HG02763 (cell line): ENCODE data around the gene HOPX.
"Not testable (repeated sequence)": the region's sequence is repeated elsewhere in the genome, so short reads cannot be mapped to it uniquely, and the experiment has no call there.

Experiments
- ATAC-seq: cut with Tn5 transposase; IDR thresholded peaks from one replicate; pipeline ENCODE4 v1.9.1; 2021; ENCODE audit warnings: mild to moderate bottlenecking, moderate library complexity; ENCODE audit not compliant: unreplicated experiment

Gene HOPX

DNA sequence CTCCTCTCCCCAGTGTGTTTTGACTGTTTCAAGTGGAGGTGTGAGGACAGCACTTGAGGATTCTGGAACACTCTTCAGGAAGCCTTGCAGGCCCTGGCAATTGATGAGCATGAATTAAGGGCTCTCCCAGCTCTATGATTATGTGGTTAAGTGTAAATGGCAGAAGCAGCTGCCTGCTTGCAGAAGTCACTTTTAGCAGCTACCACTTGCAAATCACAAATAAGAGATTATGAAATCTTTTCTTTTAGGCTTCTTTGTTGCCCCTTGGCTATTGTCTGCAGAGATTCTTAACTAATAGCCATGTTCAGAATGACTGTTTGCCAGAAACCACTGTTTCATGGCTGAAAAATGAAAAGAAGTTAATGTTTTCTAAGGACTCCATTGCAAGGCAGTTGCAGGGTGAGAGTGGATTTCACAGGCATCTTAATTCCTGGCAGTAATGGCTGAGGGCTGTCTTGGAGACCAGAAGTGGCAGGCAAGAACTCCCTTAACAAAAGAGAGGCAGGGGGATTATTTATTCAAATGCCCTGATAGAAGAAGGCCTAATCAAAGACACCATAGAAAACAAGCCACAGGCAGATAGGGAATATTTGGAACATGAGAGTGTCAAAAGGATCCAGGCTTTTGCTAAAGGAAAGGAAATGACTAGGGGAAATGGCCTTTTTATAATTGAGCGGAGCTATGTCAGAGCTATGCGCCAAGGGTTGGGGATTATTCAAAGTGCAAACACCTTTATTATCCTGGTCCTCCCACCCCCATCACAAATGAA lies 8.3 kb upstream of the HOPX start:
- no peak for ATAC-seq

DNA sequence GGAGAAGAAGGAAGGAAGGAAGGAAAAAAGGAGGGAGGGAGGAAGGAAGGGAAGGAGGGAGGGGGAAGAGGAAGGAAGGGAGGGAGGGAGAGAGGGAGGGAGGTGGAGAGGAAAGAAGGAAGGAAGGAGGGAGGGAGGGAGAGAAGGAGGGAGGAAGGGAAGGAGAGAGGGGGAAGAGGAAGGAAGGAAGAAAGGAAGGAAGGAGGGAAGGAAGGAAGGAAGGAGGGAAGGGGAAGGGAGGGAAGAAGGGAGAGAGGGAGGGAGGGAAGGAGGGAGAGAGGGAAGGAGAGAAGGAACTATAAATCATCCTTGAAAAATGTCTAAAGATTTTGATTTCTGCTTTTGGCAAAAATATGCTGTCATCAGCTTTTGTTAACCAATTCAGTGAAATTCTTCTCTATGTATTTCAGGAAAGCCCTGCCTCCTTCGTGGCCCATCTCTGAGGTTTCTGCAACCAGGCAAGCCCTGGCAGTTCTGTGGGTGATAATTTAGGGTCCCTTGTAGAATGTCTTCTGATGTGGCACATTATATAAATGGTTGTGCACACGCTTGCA lies 7.1 kb upstream of the HOPX start:
- no peak for ATAC-seq

- ATAC-seq, result no peak
Measured at GRCh38 chr4:56686537-56687231, 5.6 kb upstream of the HOPX start.

GRCh38 chr4:56684320-56685050 lies 3.4 kb upstream of the HOPX start:
- ATAC-seq, result no peak

- ATAC-seq, result no peak
Measured at GRCh38 chr4:56683455-56683854, 2.4 kb upstream of the HOPX start.

DNA sequence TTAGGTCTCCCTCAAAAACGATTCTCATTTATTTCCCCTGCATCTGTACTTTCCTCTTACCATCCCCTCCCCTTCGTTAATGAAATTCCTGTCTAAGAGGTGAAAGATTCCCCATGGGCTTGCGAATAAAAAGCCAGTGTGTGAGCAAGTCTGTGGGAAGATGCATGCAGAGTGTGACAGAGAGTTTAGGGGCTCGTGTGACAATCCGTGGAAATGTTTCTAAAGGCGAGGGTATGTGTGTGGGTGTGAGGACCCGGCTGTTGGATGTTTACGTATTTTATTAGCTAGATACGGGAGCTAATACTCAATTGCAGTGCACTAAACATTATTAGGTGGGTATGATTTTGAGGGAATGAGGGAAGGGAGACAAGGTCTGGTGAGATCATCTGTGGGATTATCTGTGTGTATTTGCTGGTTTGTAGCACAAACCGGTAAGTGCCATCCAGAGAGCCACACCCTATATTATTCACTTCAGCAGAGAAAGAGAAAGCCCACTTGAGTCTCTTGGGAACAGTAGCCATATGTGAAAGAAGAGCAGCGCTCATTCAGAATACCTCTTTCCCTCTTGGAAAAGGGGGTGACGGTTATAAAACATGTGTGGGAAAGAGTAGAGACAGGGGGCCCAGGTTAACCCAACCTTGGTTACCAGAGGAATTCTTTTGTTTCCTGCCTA lies 893 bp upstream of the HOPX start:
- ATAC-seq, result no peak

DNA sequence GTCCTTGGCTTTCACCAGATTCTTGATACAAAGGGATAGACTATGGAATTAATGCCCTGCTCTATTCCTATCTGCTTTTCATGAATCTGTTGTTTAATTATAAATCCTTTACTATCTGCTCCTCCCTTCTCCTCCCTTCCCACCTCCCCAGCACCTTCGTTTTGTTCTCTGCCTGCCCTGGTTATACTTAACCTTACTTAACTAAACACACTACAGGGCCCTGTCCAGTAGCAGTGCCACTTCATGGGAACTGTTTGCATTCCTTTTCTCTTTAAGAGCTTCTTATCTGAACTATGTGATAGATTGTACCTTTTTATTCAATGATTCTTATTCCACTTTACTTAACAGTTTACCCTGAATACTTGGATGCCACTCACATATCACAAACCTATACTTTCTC lies 830 bp downstream of the HOPX start:
- ATAC-seq, result no peak

DNA sequence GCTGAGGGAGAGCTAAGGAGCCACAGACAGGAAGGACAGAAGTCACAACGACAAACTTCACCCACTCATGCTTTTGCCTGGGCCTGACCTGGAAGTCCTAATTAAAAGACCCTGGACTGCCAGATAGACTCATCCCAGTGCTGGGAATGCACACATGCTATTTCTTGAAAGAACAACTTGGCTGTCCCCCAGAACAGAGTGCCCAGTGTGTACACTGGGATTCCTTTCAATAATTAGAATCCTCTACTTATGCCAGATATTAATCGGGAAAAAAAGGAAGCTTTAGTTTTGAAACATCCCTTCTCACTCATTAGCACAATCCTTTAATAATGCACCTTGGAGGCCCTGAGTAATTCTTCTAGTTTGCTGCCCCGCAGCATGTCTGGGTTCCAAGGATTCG lies 3.4 kb downstream of the HOPX start:
- ATAC-seq, result no peak

DNA sequence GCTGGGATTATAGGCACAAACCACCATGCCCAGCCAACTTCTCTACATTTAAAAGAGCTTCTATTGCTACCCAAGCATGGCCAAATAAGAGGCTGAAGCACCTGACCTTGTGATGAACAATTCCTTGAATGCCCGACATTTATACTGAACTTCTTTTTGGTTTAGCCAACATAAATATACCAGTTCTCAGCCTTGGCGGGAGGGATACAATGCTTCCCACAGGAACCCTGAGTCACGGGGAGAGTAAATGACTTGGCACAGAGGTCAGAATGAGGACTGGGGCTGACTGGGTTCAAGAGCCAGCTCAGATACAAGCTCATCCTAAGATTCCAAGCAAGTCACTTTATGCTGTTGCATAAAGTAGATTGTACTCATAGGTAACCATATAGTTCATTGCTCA lies 6.1 kb downstream of the HOPX start:
- ATAC-seq, result no peak

DNA sequence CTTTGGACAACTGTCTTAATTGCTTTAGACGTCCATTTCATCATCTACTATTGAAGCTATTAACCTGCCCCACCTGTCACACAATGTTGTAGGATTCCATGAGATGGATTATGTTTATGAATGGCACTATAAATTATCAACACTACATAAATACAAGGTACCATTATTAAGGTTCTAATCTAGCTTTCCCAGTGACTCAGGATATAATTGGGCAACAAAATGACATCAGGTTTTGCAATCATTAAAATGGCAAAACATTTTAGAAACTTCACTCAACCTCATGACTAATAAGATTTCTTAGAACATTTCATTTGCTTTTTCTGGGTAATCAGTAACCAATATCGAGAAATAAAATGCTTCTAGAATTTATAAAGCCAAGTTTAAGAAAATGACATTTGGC lies 9.2 kb downstream of the HOPX start:
- ATAC-seq, result no peak

- ATAC-seq, result no peak
Measured at GRCh38 chr4:56671373-56671772, 9.7 kb downstream of the HOPX start.

DNA sequence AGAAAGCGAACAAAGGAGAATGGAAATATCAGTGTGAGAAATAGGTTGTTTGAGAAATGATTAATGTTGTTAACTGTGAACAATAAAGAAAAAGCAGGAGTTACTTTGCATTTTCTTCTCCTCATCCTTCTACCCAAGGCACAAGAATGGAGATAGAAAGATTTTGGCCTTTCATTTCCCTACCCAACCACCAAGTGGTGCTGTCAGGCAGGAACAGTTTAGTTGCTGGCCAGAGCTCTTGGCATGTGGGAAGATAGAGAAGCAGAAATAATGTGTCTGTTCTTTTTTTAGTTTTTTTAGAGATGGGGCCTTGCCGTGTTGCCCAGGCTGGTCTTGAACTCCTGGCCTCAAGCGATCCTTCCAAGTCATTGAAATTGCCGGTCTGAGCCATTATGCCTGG lies 12.8 kb downstream of the HOPX start:
- ATAC-seq, result no peak

DNA sequence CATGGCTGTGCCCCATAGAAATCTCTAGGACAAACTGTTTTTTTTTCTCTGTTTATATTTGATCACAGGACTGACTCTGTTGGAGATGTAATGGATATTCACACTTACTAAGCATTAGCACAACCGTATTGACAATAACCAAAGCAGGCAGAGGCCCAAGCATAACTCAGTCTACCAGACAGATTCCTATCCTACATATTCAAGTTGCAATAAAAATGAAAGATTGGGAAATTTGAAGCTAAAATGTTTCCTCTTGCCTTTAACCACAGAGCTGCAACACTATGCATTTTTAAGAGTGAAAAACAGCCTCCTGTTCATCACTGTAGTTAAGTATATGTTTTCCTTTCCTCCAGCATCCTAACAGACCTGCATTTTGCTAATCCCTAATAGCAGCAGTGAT lies 13.7 kb downstream of the HOPX start:
- ATAC-seq, result not testable (repeated sequence)

DNA sequence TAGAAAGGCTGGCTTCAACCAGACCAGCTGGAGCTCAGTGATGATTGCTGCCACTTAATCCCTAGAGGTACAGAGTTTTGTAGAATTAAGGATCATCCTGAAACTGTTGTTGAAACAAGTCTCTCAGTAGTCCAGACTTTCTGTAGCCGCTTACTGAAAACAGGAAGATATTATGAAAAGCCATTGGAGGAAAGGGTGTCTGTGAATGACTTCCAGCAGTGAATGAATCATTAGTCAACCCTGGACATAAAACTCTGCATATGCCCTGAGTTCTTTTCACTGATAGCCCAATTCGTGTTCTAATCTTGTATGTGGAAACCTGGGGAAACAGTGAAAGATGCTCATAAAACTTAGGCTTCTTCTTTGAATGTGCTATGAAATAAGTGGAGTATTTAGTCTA lies 14.8 kb downstream of the HOPX start:
- no peak for ATAC-seq

GRCh38 chr4:56665781-56666180 lies 15.3 kb downstream of the HOPX start:
- ATAC-seq, result no peak

DNA sequence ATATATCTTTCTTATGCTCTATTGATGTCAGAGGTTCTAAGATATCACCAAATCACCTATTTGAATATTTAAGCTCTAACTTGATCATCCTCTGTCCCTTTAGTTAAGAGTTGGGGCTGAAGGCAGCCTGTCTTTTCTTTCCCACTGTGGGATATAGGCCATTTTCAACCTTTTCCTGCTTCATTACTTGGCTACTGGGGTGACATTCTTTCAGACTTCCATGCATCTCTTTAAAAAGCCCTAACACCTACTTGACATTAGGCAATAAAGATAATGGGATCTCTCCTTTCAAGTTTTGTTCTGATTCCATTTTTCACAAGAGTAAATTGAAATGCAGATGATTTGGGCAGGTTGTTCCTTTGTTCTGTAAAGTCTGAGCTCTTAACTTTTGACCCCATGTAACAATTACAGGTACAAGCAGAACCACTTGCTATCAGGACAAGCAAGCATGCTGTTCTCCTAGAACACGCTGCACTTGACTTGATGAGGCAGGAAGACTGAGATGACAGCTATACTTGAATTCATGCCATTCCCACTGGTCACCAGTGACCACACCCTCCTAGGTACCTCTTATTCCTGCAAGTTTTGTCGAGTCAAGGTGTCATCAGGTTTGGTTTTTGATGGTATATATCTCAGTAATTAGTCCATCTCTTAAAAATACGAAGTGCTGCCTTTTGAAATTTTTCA lies 18.2 kb downstream of the HOPX start:
- no peak for ATAC-seq

- no peak for ATAC-seq
Measured at GRCh38 chr4:56659946-56660345, 21.1 kb downstream of the HOPX start.

GRCh38 chr4:56658528-56658927 lies 22.6 kb downstream of the HOPX start:
- no peak for ATAC-seq

- no peak for ATAC-seq
Measured at GRCh38 chr4:56657818-56658217, 23.3 kb downstream of the HOPX start.

GRCh38 chr4:56657128-56657527 lies 24.0 kb downstream of the HOPX start:
- ATAC-seq, result no peak

DNA sequence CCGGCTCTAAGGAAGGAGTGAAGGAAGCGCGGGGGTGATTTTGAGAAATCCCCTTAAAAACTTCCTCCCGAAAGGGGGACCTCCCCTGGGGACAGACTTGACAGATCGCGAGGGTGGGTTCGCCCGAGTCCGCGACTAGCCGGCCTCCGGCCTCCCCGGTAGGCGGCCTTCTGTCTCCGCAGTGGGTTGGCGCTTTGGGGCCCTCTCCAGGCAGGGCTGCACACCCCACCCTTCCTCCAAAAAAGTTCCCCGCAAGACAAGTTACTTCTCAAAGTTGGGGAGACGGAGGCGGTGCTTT lies 24.8 kb downstream of the HOPX start:
- ATAC-seq, result no peak
